Measurements from ENCODE around the gene HOXD12.

The HOXD12 gene

DNA sequence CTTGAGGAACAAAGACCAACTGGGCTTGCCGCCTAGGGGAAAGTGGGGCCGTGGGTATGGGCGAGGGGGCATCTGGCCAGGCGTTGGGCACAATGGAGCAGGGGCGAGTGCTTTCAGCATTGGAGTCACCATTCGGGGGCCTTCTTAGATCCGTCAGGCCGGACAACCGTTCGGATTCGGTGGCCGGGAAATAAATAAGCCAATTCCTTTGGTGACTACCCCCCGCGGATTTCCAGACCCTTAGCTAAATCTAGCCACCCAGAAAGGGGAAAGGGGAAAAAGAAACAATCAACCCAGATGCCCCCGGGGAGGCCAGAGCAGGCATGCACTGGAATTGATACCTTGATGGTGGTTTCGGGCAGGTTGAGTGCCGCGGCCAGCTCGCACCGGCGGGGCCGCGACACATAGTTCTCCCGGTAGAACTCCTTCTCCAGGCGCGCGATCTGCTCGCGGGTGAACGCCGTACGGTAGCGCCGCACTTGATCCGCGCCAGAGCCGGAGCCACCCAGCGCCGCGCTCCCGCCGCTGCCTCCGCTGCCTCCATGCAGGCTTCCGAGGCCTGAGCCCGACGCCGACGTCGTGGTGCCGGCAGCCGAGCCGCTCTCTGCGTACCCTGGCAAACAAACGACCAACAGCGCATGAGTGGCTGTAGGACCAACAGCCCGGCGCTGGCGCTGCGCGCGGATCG, 17.6 kb upstream of the HOXD12 start:
- DNase-seq (ENCODE audit: low read depth) = no peak
- TF ChIP-seq, protein P1, sequence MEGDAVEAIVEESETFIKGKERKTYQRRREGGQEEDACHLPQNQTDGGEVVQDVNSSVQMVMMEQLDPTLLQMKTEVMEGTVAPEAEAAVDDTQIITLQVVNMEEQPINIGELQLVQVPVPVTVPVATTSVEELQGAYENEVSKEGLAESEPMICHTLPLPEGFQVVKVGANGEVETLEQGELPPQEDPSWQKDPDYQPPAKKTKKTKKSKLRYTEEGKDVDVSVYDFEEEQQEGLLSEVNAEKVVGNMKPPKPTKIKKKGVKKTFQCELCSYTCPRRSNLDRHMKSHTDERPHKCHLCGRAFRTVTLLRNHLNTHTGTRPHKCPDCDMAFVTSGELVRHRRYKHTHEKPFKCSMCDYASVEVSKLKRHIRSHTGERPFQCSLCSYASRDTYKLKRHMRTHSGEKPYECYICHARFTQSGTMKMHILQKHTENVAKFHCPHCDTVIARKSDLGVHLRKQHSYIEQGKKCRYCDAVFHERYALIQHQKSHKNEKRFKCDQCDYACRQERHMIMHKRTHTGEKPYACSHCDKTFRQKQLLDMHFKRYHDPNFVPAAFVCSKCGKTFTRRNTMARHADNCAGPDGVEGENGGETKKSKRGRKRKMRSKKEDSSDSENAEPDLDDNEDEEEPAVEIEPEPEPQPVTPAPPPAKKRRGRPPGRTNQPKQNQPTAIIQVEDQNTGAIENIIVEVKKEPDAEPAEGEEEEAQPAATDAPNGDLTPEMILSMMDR (IDR thresholded peaks at IDR 0.05; ENCODE audit: control insufficient read depth, insufficient read depth, low read depth, low read length, missing control alignments) = no peak
- no peak overlapping the region for H3K4me3 ChIP-seq (ENCODE audit: control insufficient read depth, low read depth, low read length)

DNA sequence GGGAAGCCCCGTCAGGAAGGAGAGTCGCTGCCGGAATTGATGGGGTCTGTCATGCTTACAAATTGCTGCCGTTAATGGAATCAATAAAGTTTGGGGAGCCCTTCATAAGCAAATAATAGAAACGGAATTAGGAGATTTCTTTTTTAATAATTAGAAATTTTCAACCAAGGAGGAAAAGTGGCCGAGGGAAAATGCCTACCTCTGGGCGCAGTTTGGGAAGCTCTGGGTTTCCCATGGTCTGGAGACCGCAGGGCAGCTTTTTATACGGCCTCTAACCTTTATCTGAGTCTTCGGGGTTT, 17.1 kb upstream of the HOXD12 start:
- no peak for DNase-seq (ENCODE audit: low read depth)
- TF ChIP-seq, protein P1 (IDR thresholded peaks at IDR 0.05; ENCODE audit: control insufficient read depth, insufficient read depth, low read depth, low read length, missing control alignments) = no peak
- no peak overlapping the region for H3K4me3 ChIP-seq (ENCODE audit: control insufficient read depth, low read depth, low read length)

DNA sequence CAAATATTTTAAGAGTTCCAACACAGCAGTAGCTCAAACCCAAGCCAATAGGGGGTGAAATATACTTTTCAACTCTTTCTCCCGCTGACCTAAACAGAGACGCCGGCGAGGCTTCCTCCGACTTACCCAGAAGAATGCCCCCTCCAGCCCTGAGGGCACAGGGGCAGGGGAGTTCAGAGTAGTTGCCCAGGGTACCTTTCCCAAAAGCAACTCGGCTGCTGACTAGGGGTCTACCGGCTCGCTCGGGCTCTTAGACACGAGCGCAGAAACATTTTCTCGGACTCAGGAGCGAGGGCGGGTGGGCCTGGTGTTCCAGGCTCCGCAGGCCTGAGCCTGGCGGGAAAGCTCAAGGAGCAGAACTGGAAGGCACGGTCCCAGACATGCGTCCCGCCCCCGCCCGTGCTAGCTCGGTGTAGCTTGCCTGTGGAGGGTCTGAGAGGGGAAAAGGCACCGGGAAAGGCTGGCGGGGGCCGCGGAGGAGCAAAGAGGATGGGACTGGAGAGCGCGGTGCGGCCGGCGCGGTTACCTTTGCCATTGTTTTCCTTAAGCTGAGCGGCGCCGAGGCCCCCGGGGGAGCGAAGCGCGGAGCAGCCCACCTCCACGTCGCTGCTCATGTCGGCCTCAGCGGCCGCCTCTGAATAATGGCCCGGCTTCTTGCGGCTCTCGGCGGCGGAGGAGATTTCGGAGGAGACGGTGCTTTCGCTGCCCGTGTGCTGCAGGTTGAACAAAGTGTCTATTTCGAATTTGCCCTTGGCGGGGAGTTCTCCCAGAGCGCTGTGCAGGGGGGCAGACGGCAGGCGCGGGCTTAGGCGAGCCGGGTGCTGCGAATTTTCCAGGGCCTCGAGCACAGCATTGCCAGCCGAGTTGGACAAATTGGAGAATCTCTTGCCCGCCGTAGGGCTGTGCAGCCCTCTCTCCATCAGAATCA, 16.5 kb upstream of the HOXD12 start:
- H3K4me3 ChIP-seq (ENCODE audit: control insufficient read depth, low read depth, low read length) = no peak overlapping the region
- DNase-seq (ENCODE audit: low read depth) = no peak
- TF ChIP-seq, protein P1 (IDR thresholded peaks at IDR 0.05; ENCODE audit: control insufficient read depth, insufficient read depth, low read depth, low read length, missing control alignments) = no peak

DNA sequence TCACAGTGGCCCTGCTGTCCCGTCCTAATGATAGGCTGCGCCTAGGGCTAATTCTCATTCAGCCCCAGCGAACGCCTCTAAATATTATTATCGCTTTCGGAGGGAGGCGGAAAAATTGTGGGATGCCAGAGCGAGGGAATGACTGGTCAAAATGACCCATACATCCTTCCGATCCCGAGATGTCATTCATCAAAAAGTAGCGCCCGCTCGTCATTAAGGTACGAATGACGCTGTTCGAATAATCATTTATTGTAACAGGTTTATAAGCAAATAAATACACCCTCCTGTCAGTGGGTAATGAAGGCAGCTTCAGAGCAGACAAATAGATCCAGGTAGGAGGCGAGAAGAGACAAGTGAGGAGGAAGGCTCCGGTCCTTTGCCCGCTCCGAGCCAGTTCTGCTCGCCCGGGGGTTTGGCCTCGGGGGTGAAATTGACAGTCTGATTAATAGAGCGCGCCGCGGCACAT, 15.8 kb upstream of the HOXD12 start, which contains the start of gene EVX2:
TSS of gene EVX2 (minus strand) at position 167 of the 466 bp plus-strand sequence. CDS start 186 bp downstream, outside the sequence.
- H3K4me3 ChIP-seq (ENCODE audit: control insufficient read depth, low read depth, low read length) = no peak within 1 kb of the TSS

DNA sequence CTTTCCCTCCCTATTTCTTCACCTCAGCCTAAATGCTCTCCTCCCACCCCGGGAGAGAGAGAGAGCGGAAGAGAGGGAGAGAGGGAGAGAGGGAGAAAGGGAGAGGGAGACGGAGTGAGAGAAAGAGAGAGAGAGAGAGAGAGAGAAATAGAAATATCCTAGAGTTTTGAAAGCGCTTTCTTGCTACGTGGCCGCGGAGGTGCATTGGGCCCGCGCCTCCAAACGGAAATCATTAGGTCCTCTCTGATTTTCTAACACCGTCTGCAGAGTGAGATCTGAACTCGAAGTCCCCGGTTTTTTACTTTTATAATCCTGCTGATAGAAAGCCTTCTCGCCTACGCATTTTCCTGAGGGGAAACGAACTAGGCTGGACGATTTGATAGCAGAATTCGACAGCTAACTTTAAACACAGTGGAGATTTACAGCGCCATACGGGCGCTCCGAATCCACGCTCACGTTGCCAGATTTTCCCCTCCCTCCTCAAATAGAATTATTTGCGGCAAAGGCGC, 14.9 kb upstream of the HOXD12 start:
- TF ChIP-seq, protein P1 (IDR thresholded peaks at IDR 0.05; ENCODE audit: control insufficient read depth, insufficient read depth, low read depth, low read length, missing control alignments) = no peak
- no peak overlapping the region for H3K4me3 ChIP-seq (ENCODE audit: control insufficient read depth, low read depth, low read length)
- no peak for DNase-seq (ENCODE audit: low read depth)

More for the DNA sequence above, 15.8 kb upstream of the HOXD12 start, which contains the start of gene EVX2:
- DNase-seq (ENCODE audit: low read depth) = no peak
- TF ChIP-seq, protein P1 (IDR thresholded peaks at IDR 0.05; ENCODE audit: control insufficient read depth, insufficient read depth, low read depth, low read length, missing control alignments) = no peak

DNA sequence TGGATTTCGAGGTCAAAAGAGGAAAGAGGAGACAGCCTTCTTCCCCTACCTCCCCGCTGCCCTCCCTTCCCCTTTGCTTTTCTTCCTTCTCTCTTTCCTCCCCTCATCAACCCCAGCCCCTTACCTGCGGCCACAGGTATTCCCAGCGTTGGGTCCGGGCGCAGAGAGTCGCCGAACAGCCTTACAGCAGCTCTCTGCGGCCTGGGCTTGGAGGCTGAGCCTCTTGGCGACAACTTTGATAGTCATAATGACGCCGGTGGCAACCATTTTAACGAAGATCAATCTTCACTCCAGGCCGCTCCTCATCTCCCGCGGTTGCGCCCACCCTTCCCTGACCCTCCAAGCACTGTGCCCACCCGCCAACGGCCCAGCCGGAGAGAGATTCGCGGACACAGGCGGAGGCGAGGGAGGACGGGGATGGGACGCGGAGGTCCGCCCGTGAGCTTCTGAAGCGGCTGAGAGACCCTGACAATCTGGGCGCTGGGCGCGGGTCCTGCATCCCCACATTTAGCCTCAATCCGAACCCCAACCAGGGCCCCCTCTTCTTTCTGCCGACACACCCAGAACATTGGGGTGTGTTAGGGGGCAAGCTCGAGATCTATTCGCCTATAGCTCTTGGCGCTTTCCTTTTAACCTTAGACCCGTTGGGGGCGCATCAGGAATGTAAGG, 14.3 kb upstream of the HOXD12 start:
- no peak for DNase-seq (ENCODE audit: low read depth)
- no peak overlapping the region for H3K4me3 ChIP-seq (ENCODE audit: control insufficient read depth, low read depth, low read length)
- TF ChIP-seq, protein P1 (IDR thresholded peaks at IDR 0.05; ENCODE audit: control insufficient read depth, insufficient read depth, low read depth, low read length, missing control alignments) = no peak
